NT2/D1 (cell line): ENCODE measurements around the gene ADIPOQ.

Experiments used
- YY1 ChIP-seq: IDR thresholded peaks from 2 replicates; pipeline ENCODE4 v1.6.1; 2011; ENCODE audit not compliant: insufficient read length, insufficient read depth
- ZNF274 ChIP-seq: IDR thresholded peaks from 2 replicates; pipeline ENCODE4 v1.6.1; 2011; ENCODE audit warnings: mild to moderate bottlenecking, low read depth, low read length

- no peak for TF ChIP-seq ZNF274
- TF ChIP-seq YY1, result no peak
These were observed at the start of gene ADIPOQ for GRCh38 chr3:186842426-186843038.
